ENCODE data around the gene HSPA1L. TPM values are rescaled to one million over a fixed set of nuclear protein-coding genes. Genes with fewer than 3 reads are reported as not detected.
A peak's percentile ranks its signal among the peaks of the same experiment; 100 is the strongest.
"Not testable (repeated sequence)": the region's sequence is repeated elsewhere in the genome, so short reads cannot be mapped to it uniquely, and the experiment has no call there.

Gene HSPA1L
- 1 to 10 TPM; 2.8 to 3.0 TPM for total RNA-seq

DNA sequence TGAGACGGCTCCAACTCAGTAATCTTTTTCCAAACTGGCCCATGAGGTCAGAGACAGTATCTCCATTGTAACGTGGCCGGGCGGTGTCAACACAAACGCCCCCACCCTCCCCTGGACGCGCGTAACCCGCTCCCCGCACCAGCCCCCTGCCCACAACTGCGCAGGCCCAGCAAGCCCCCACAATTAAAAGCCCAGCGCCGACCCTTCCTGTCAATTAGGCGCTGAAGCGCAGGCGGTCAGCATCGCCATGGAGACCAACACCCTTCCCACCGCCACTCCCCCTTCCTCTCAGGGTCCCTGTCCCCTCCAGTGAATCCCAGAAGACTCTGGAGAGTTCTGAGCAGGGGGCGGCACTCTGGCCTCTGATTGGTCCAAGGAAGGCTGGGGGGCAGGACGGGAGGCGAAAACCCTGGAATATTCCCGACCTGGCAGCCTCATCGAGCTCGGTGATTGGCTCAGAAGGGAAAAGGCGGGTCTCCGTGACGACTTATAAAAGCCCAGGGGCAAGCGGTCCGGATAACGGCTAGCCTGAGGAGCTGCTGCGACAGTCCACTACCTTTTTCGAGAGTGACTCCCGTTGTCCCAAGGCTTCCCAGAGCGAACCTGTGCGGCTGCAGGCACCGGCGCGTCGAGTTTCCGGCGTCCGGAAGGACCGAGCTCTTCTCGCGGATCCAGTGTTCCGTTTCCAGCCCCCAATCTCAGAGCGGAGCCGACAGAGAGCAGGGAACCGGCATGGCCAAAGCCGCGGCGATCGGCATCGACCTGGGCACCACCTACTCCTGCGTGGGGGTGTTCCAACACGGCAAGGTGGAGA is at the start of gene HSPA1L, which contains the start of gene HSPA1A:
HSPA1L (minus strand) TSS at position 259 of the 814 bp plus-strand sequence. CDS start 3,311 bp downstream, outside the sequence.
HSPA1A (plus strand) TSS at position 519 of the 814 bp plus-strand sequence; CDS start at position 733, 214 bp downstream.
- H3K4me1 Mint-ChIP-seq: peaks cover 55% of the 10 kb centered on the region
- H3K4me3 Mint-ChIP-seq: peak within 1 kb of the TSS; percentile 83
- no peaks in the 10 kb centered on the region for H3K9me3 Mint-ChIP-seq
- H3K27me3 Mint-ChIP-seq: no peaks in the 10 kb centered on the region
- CTCF ChIA-PET: interaction anchor here (0.8 to 2.4 kb wide), 12 partner anchors 9 to 273 kb away, joined by 3 to 13 read pairs (median 4); partner anchors contain the start of genes CLIC1, DDX39B, HSPA1B and LSM2
- peak; percentile 82 for DNase-seq
- H3K27ac Mint-ChIP-seq: peak within 1 kb of the TSS; percentile 96
- POLR2A ChIA-PET: interaction anchor here (0.8 to 5.6 kb wide), 14 partner anchors 8 to 274 kb away, joined by 3 to 98 read pairs (median 8); partner anchors contain the start of genes CLIC1, CSNK2B, DDX39B and HSPA1B
- H3K36me3 Mint-ChIP-seq (ENCODE audit: low read depth): peaks cover 23% of the 10 kb centered on the region

DNA sequence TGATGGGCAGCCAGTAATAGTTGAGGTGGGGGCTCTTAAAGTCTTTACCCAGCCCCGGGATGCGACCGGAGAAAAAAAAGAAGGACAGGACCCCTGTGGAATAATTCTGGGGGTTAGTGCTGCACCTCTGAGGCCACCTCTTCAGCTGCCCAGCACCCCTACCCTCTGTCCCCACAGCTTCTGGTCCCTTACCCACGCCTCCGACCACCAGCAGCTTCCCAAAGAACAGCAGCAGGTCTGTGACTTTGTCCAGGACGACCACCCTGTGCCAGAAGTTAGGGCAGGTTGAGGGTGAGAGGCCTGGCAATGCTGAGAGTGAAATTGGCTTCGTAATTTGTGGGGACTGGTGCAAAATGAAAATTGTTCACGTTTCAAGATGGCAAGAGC is 49.7 kb upstream of the HSPA1L start:
- Mint-ChIP-seq H3K27me3 (no peaks in the 10 kb centered on the region), H3K36me3 (ENCODE audit: low read depth) (peaks cover 4% of the 10 kb centered on the region), H3K27ac (no peak overlapping the region), H3K4me1 (peaks cover 23% of the 10 kb centered on the region), H3K9me3 (no peaks in the 10 kb centered on the region), H3K4me3 (peak overlapping the region; percentile 89)
- POLR2A ChIA-PET: interaction anchor here (1.1 to 3.4 kb wide), 2 partner anchors 30 to 58 kb away, joined by 3 to 18 read pairs; partner anchors contain the start of gene LSM2
- DNase-seq: no peak
- CTCF ChIA-PET: interaction anchor here (0.9 to 2.6 kb wide), 3 partner anchors 8 to 126 kb away, joined by 3 to 12 read pairs (median 3); partner anchors contain the start of genes EHMT2 and MSH5

DNA sequence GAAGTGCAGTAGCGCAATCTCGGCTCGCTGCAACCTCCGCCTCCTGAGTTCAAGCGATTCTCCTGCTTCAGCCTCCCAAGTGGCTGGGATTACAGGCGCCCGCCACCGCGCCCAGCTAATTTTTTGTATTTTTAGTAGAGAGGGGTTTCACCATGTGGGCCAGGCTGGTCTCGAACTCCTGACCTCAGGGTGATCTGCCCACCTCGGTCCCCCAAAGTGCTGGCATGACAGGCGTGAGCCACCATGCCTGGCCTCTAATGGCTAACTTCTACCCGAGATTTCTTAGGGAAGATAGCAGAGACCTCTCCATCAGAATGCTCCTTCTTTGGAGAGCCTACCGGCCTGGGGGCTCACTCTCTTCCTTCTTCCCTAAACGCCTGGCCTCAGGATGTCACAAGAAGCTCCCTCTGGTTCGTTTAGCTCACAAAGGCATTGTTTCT is 49.1 kb upstream of the HSPA1L start:
- ChIA-PET POLR2A (interaction anchor here (1.0 to 3.4 kb wide), 10 partner anchors 25 to 289 kb away, joined by 3 to 18 read pairs (median 6); partner anchors contain the start of genes ABHD16A, BAG6, DXO and GPANK1), CTCF (interaction anchor here (0.7 to 2.6 kb wide), 9 partner anchors 9 to 323 kb away, joined by 3 to 12 read pairs (median 3); partner anchors contain the start of genes CSNK2B, DDX39B, DXO and EHMT2)
- Mint-ChIP-seq H3K4me3 (peak overlapping the region; percentile 89), H3K4me1 (peaks cover 23% of the 10 kb centered on the region), H3K27ac (peak overlapping the region; percentile 66)
- H3K9me3 Mint-ChIP-seq; H3K36me3 Mint-ChIP-seq (ENCODE audit: low read depth); H3K27me3 Mint-ChIP-seq; DNase-seq: not testable (repeated sequence)

DNA sequence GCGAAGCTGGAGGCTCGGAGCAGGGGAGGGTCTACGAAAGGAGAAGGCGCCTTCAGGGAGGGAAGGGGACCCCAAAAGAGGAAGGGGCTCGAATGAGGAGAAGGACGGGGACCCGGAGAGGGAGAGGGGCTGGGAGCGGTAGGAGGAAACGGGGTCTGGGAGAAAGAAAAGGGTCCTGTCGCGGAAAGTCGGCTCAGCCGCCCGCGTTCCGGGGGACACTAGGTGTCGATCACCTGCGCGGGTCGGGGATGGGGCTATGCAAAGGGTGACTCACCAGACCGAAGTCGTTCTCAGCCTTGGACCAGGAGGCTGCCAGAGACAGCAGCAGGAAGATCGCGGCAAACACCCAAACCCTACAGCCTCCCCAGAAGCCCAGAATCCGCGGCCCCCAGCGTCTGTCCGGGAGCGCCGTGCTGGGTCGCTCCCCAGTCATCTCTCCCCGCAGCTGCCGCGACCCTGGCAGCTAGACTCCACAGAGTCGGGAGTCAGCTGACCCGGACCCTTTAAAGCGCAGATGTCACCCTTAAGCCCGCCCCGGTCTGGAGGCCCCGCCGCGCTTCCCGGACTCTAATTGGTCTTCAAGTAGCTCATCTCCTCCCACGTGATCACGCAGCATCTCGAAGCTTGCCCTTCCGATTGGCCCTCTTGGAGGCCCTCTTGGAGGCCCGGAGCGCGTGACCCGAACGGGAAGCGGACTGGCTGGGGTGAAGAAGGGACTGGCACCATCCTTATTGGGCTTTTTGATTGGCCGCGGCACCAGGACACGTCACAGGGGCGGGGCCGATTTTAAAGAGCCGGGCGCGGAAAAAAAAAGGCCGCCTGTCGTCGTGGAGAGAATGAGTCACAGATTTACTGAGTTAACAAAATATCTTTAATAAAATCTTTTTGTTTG is 47.5 kb upstream of the HSPA1L start, which contains the start of gene NEU1:
NEU1 (minus strand) TSS at position 478 of the 892 bp plus-strand sequence; CDS start at position 433, 45 bp downstream.
- peak within 1 kb of the TSS; percentile 66 for H3K27ac Mint-ChIP-seq
- POLR2A ChIA-PET: interaction anchor here (0.7 to 3.4 kb wide), 16 partner anchors 23 to 321 kb away, joined by 3 to 18 read pairs (median 5); partner anchors contain the start of genes ABHD16A, BAG6, DDX39B and DXO
- DNase-seq: peak; percentile 100
- CTCF ChIA-PET: interaction anchor here (0.7 to 2.6 kb wide), 20 partner anchors 13 to 370 kb away, joined by 3 to 14 read pairs (median 5); partner anchors contain the start of genes BAG6, CSNK2B, DDX39B and DXO
- H3K4me1 Mint-ChIP-seq: peaks cover 23% of the 10 kb centered on the region
- H3K4me3 Mint-ChIP-seq: peak within 1 kb of the TSS; percentile 89
- H3K9me3 Mint-ChIP-seq: no peaks in the 10 kb centered on the region
- H3K27me3 Mint-ChIP-seq: no peaks in the 10 kb centered on the region
- peaks cover 10% of the 10 kb centered on the region for H3K36me3 Mint-ChIP-seq (ENCODE audit: low read depth)

DNA sequence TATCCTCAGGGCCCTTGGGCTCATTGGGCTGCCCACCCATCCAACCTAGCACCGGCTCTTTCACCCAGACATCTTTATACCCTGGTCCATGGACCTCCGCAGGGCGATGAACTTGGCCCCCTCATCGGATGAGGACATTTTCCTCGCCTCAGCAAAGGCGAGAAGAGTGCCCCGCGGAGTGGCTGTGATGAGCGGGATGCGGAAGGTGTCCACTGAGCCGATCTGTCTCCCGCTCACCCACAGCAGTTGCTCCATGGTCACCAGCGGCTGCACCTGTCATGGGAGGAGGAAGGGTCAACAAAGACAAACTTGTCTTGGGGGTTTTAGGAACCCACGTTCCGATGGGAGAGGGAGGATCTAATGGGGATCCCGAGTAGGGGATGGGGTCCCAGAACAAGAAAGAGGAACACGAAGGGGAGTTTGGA is 46.8 kb upstream of the HSPA1L start:
- H3K9me3 Mint-ChIP-seq: no peaks in the 10 kb centered on the region
- peak overlapping the region; percentile 89 for H3K4me3 Mint-ChIP-seq
- H3K27ac Mint-ChIP-seq: peak overlapping the region; percentile 66
- DNase-seq: no peak
- CTCF ChIA-PET: interaction anchor here (0.7 to 1.7 kb wide), 6 partner anchors 32 to 369 kb away, joined by 3 to 12 read pairs (median 5); partner anchors contain the start of genes BAG6 and LY6G5C
- no peaks in the 10 kb centered on the region for H3K27me3 Mint-ChIP-seq
- peaks cover 10% of the 10 kb centered on the region for H3K36me3 Mint-ChIP-seq (ENCODE audit: low read depth)
- H3K4me1 Mint-ChIP-seq: peaks cover 23% of the 10 kb centered on the region
- POLR2A ChIA-PET: interaction anchor here (1.4 to 3.4 kb wide), 5 partner anchors 27 to 321 kb away, joined by 6 to 18 read pairs (median 8); partner anchors contain the start of genes DDX39B, DXO and GPANK1

DNA sequence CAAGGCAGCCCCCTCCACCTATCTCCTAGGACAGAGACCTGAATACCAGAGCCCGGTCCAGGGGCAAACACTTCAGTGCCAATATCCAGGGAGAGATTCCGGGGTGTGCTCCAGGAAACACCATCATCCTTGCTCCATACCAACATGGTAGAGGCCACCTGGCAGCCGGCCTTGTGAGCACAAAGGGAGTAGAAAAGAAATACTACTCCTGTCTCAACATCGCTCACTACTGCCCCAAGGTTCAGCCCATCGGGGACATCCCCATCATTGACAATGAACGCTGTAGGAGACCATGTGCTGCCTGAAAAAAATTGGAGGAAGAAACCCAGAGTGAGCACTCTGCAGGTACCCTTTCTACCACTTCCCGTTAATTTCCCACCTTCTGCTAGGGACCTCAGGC is 46.1 kb upstream of the HSPA1L start:
- no peaks in the 10 kb centered on the region for H3K9me3 Mint-ChIP-seq
- CTCF ChIA-PET: no interaction called here
- no peak overlapping the region for H3K27ac Mint-ChIP-seq
- H3K4me1 Mint-ChIP-seq: peaks cover 23% of the 10 kb centered on the region
- peaks cover 10% of the 10 kb centered on the region for H3K36me3 Mint-ChIP-seq (ENCODE audit: low read depth)
- POLR2A ChIA-PET: no interaction called here
- H3K27me3 Mint-ChIP-seq: no peaks in the 10 kb centered on the region
- H3K4me3 Mint-ChIP-seq: no peak overlapping the region
- no peak for DNase-seq

DNA sequence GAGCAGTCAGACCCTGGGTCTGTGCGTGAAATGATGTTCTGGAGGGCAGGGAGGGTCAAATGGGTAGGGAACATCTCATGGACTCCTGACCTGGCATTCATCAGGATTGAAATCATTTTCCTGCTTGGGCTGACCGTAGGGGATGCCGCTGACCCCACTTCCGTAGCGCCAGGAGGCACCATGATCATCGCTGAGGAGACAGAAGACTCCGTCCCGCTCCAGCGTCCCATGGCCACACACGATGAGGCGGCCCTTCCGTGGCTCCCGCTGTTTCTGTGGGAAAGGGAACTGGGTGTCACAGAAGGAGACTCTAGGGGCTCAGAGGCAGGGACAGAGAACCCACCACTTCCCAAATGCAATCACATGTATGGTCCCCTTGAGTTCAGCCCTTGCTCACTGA is 45.3 kb upstream of the HSPA1L start:
- CTCF ChIA-PET: no interaction called here
- Mint-ChIP-seq H3K9me3 (no peaks in the 10 kb centered on the region), H3K27me3 (no peaks in the 10 kb centered on the region), H3K4me1 (peaks cover 23% of the 10 kb centered on the region), H3K27ac (no peak overlapping the region), H3K36me3 (ENCODE audit: low read depth) (peaks cover 10% of the 10 kb centered on the region), H3K4me3 (no peak overlapping the region)
- POLR2A ChIA-PET: no interaction called here
- DNase-seq: no peak

DNA sequence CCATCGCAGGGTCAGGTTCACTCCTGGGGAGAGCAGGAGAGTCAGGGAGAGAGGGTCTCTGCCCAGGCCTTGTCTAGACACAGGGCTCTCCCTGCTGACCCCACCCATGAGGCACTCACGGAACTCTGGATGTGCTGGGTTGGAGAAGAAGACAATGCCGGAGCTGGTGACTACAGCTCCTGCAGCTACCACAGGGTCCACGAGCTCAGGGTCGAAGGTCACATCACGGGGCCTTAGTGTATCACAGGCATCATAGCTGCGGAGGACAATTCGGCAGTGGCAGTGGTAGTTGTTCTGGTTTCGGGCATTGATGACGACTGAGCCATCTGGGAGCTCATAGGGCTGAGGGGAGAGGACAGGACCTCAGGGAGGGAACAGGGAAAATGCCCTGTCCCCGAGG is 44.8 kb upstream of the HSPA1L start:
- H3K36me3 Mint-ChIP-seq (ENCODE audit: low read depth): peaks cover 10% of the 10 kb centered on the region

DNA sequence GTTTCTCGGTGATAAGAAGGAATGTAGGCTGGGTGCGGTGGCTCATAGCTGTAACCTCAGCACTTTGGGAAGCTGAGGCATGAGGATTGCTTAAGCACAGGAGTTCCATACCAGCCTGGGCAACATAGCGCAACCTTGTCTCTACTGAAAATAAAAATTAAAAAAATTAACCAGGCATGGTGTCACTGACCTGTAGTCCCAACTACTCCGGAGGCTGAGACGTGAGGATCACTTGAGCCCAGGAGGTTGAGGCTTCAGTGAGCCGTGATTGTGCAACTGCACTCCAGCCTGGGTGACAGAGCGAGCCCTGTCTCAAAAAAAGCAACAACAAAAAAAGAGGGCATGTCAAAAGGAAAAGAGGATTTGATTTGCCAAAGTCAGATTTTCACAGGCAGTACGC is 43.6 kb upstream of the HSPA1L start:
- ChIA-PET POLR2A (interaction anchor here (1.4 kb wide), 1 partner anchor 19 kb away, joined by 3 read pairs; no protein-coding TSS in a partner anchor), CTCF (no interaction called here)
- no peak overlapping the region for H3K27ac Mint-ChIP-seq
- DNase-seq: no peak
- H3K4me1 Mint-ChIP-seq: peaks cover 18% of the 10 kb centered on the region
- no peaks in the 10 kb centered on the region for H3K27me3 Mint-ChIP-seq
- no peaks in the 10 kb centered on the region for H3K9me3 Mint-ChIP-seq
- peaks cover 10% of the 10 kb centered on the region for H3K36me3 Mint-ChIP-seq (ENCODE audit: low read depth)
- no peak overlapping the region for H3K4me3 Mint-ChIP-seq

More for the DNA sequence above, 44.8 kb upstream of the HSPA1L start:
- Mint-ChIP-seq H3K27me3 (no peaks in the 10 kb centered on the region), H3K9me3 (no peaks in the 10 kb centered on the region), H3K4me3 (no peak overlapping the region), H3K4me1 (peaks cover 22% of the 10 kb centered on the region), H3K27ac (no peak overlapping the region)
- DNase-seq: no peak
- POLR2A ChIA-PET: interaction anchor here (1.4 kb wide), 1 partner anchor 20 kb away, joined by 3 read pairs; no protein-coding TSS in a partner anchor
- CTCF ChIA-PET: no interaction called here

DNA sequence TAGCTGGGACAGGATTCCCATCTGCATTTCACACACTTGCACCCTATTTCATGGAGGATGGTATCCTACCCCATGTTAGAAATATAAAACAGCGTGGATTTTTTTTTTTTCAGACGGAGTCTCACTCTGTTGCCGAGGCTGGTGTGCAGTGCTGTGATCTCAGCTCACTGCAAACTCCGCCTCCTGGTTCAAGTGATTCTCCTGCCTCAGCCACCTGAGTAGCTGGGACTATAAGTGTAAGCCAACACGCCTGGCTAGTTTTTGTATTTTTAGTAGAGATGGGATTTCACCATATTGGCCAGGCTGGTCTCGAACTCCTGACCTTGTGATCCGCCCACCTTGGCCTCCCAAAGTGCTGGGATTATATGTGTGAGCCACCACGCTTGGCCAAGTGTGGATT is 42.7 kb upstream of the HSPA1L start:
- H3K27ac Mint-ChIP-seq, H3K27me3 Mint-ChIP-seq, POLR2A ChIA-PET, CTCF ChIA-PET, DNase-seq, H3K9me3 Mint-ChIP-seq, H3K4me3 Mint-ChIP-seq: not testable (repeated sequence)
- H3K36me3 Mint-ChIP-seq (ENCODE audit: low read depth): peaks cover 13% of the 10 kb centered on the region
- H3K4me1 Mint-ChIP-seq: peaks cover 16% of the 10 kb centered on the region

DNA sequence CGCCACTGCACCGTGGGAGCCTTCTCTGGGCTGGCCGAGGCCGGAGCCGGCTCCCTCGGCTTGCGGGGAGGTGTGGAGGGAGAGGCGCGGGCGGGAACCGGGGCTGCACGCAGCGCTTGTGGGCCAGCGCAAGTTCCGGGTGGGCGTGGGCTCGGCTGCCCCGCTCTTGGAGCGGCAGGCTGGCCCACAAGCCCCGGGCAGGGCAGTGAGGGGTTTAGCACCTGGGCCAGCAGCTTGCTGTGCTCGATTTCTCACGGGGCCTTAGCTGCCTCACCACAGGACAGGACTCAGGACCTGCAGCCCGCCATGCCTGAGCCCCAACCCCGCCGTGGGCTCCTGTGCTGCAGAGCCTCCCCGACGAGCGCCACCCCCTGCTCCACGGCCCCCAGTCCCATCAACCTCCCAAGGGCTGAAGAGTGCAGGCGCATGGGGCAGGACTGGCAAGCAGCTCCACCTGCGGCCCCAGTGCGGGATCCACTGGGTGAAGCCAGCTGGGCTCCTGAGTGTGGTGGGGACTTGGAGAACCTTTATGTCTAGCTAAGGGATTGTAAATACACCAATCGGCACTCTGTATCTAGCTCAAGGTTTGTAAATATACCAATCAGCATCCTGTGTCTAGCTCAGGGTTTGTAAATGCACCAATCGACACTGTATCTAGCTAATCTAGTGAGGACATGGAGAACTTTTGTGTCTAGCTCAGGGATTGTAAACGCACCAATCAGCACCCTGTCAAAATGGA is 37.1 kb upstream of the HSPA1L start:
- not testable (repeated sequence) for H3K4me3 Mint-ChIP-seq; DNase-seq; H3K27ac Mint-ChIP-seq; H3K36me3 Mint-ChIP-seq (ENCODE audit: low read depth); H3K4me1 Mint-ChIP-seq; H3K27me3 Mint-ChIP-seq; H3K9me3 Mint-ChIP-seq
- ChIA-PET POLR2A (interaction anchor here (1.4 kb wide), 1 partner anchor 17 kb away, joined by 6 read pairs; no protein-coding TSS in a partner anchor), CTCF (interaction anchor here (0.6 kb wide), 1 partner anchor 204 kb away, joined by 3 read pairs; no protein-coding TSS in a partner anchor)
